Tibial nerve (tissue), 4 donors: ENCODE results near the gene APEH. TPM values are rescaled to one million over a fixed set of nuclear protein-coding genes. Genes with fewer than 3 reads are reported as not detected.
A peak's percentile ranks its signal among the peaks of the same experiment; 100 is the strongest.

Experiments used
- DNase-seq, 2 donors: peaks; one replicate each; pipeline ENCODE4 v3.0.0-alpha.2; 2019; ENCODE audit warnings: low spot score in 2 of 2
- H3K27ac ChIP-seq, 4 donors: fragments of 200-600 bp; sonication (generic) in 3 of 4; one replicate each; pipeline ENCODE4 v1.5.1; 2017 to 2019; ENCODE audit warnings: mild to moderate bottlenecking in 1 of 4
- H3K27me3 ChIP-seq, 2 donors: fragments of 200-600 bp; sonication (generic) in 1 of 2; one replicate each; pipeline versions ENCODE4 v1.5.1 to v1.6.0; 2017 to 2019
- H3K36me3 ChIP-seq, 3 donors: fragments of 200-600 bp; sonication (generic); one replicate each; pipeline ENCODE4 v1.5.1; 2018 to 2019
- H3K4me1 ChIP-seq, 4 donors: fragments of 200-600 bp; sonication (generic) in 3 of 4; one replicate each; pipeline ENCODE4 v1.5.1; 2017 to 2019
- H3K4me3 ChIP-seq, 4 donors: fragments of 200-600 bp; sonication (generic) in 3 of 4; one replicate each; pipeline ENCODE4 v1.5.1; 2017 to 2019; ENCODE audit warnings: mild to moderate bottlenecking in 1 of 4, moderate library complexity in 1 of 4
- H3K9me3 ChIP-seq, 4 donors: fragments of 200-600 bp; sonication (generic) in 3 of 4; one replicate each; pipeline ENCODE4 v1.5.1; 2017 to 2019
- CTCF ChIP-seq, 5 experiments: fragments of 200-600 bp in 3 of 5; fragments of 450-650 bp in 2 of 5; sonication (generic) in 3 of 5; IDR thresholded peaks; one replicate each; pipeline ENCODE4 v1.5.1; 2016 to 2019; ENCODE audit warnings: antibody characterized with exemption in 5 of 5, mild to moderate bottlenecking in 3 of 5, moderate library complexity in 2 of 5
- EP300 ChIP-seq, 2 donors: sonication (generic); formaldehyde crosslinking; IDR thresholded peaks; one replicate each; pipeline ENCODE4 v1.6.1; 2017; ENCODE audit warnings: antibody characterized with exemption in 2 of 2, mild to moderate bottlenecking in 1 of 2
- POLR2A ChIP-seq, 2 donors: fragments of 450-650 bp; IDR thresholded peaks; one replicate each; pipeline ENCODE4 v1.6.1; 2017; ENCODE audit warnings: antibody characterized with exemption in 2 of 2, mild to moderate bottlenecking in 2 of 2, moderate library complexity in 2 of 2
- WGBS, 2 donors: methylation state at CpG; one replicate each; pipeline ENCODE4 v1.1.5; 2018; 5-methylcytosine and 5-hydroxymethylcytosine counted together
- total RNA-seq, 4 donors: library from RNA; depleted of rRNA; stranded (reverse); fragments of >200 nt; gene quantifications; one replicate each; pipeline ENCODE4 v1.1.0, GENCODE V29; 2016

APEH gene
- total RNA-seq, 4 donors from 2014 or later = 64.0 to 77.7 (median 65.8) TPM

GRCh38 chr3:49725906-49726681 is 51.9 kb downstream of the APEH start:
- H3K4me1 ChIP-seq = peaks cover 0 to 30% (median 15%) of the 10 kb centered on the region in 4 donors
- peaks cover 0 to 69% (median 0%) of the 10 kb centered on the region in 3 donors for H3K36me3 ChIP-seq
- H3K4me3 ChIP-seq = no peak overlapping the region
- no peaks in the 10 kb centered on the region for H3K27me3 ChIP-seq
- H3K27ac ChIP-seq = peak overlapping the region in 2 of 4 donors; percentile 26 to 96
- no peaks in the 10 kb centered on the region for H3K9me3 ChIP-seq
- 84 to 86% methylated on average over 7 to 11 of the region's 11 CpGs for WGBS, 2 donors
- no peak for TF ChIP-seq POLR2A (IDR thresholded peaks at IDR 0.05)
- TF ChIP-seq EP300 (IDR thresholded peaks at IDR 0.05) = no peak
- TF ChIP-seq CTCF (IDR thresholded peaks at IDR 0.05) = no peak
- DNase-seq = no peak

GRCh38 chr3:49727154-49727923 is 53.2 kb downstream of the APEH start:
- TF ChIP-seq POLR2A (IDR thresholded peaks at IDR 0.05) = no peak
- no peak for TF ChIP-seq EP300 (IDR thresholded peaks at IDR 0.05)
- no peak for TF ChIP-seq CTCF (IDR thresholded peaks at IDR 0.05)
- H3K9me3 ChIP-seq = no peaks in the 10 kb centered on the region
- peak overlapping the region in 1 of 4 donors; percentile 26 for H3K27ac ChIP-seq
- no peaks in the 10 kb centered on the region for H3K27me3 ChIP-seq
- 93 to 98% methylated on average over 6 to 9 of the region's 19 CpGs for WGBS, 2 donors
- peaks cover 0 to 26% (median 14%) of the 10 kb centered on the region in 4 donors for H3K4me1 ChIP-seq
- H3K4me3 ChIP-seq = no peak overlapping the region
- H3K36me3 ChIP-seq = peaks cover 0 to 69% (median 5%) of the 10 kb centered on the region in 3 donors
- no peak for DNase-seq

- no peak for DNase-seq
- WGBS, 2 donors = 94 to 95% methylated on average over 15 of the region's 15 CpGs
- H3K36me3 ChIP-seq = peaks cover 0 to 75% (median 9%) of the 10 kb centered on the region in 3 donors
- no peaks in the 10 kb centered on the region for H3K27me3 ChIP-seq
- H3K9me3 ChIP-seq = no peaks in the 10 kb centered on the region
- TF ChIP-seq EP300 (IDR thresholded peaks at IDR 0.05) = no peak
- TF ChIP-seq POLR2A (IDR thresholded peaks at IDR 0.05) = no peak
- H3K4me1 ChIP-seq = peaks cover 0 to 20% (median 8%) of the 10 kb centered on the region in 4 donors
- no peak overlapping the region for H3K4me3 ChIP-seq
- no peak overlapping the region for H3K27ac ChIP-seq
Measured at GRCh38 chr3:49727924-49728361, 53.8 kb downstream of the APEH start.

GRCh38 chr3:49729966-49730609 is 55.9 kb downstream of the APEH start:
- peaks cover 0 to 86% (median 9%) of the 10 kb centered on the region in 3 donors for H3K36me3 ChIP-seq
- WGBS, 2 donors = 99 to 100% methylated on average over 4 of the region's 4 CpGs
- H3K4me1 ChIP-seq = peaks cover 0 to 20% (median 0%) of the 10 kb centered on the region in 4 donors
- no peaks in the 10 kb centered on the region for H3K27me3 ChIP-seq
- H3K9me3 ChIP-seq = no peaks in the 10 kb centered on the region
- H3K4me3 ChIP-seq = no peak overlapping the region
- TF ChIP-seq EP300 (IDR thresholded peaks at IDR 0.05) (no peak), POLR2A (IDR thresholded peaks at IDR 0.05) (no peak), CTCF (IDR thresholded peaks at IDR 0.05) (no peak)
- H3K27ac ChIP-seq = no peak overlapping the region
- no peak for DNase-seq

- Histone ChIP-seq H3K36me3 (peaks cover 0 to 84% (median 13%) of the 10 kb centered on the region in 3 donors), H3K9me3 (no peaks in the 10 kb centered on the region), H3K4me3 (no peak overlapping the region), H3K4me1 (peaks cover 0 to 15% (median 0%) of the 10 kb centered on the region in 4 donors), H3K27ac (no peak overlapping the region), H3K27me3 (no peaks in the 10 kb centered on the region)
- no peak for DNase-seq
- 86 to 90% methylated on average over 11 of the region's 11 CpGs for WGBS, 2 donors
- TF ChIP-seq EP300 (IDR thresholded peaks at IDR 0.05) (no peak), POLR2A (IDR thresholded peaks at IDR 0.05) (no peak), CTCF (IDR thresholded peaks at IDR 0.05) (no peak)
Measured at GRCh38 chr3:49732597-49732996, 58.4 kb downstream of the APEH start.
